H1 (cell line): Measurements from ENCODE around the gene NIPAL3. TPM values are rescaled to one million over a fixed set of nuclear protein-coding genes. Genes with fewer than 3 reads are reported as not detected.

Source experiments
- CTCF ChIA-PET: fragments of 300-600 bp; sonication (Branson Sonifier 250); formaldehyde crosslinking; loops from one replicate; lab custom pipeline; 2021; ENCODE audit not compliant: partially characterized antibody; lab: Charles Lee
- POLR2A ChIA-PET: fragments of 300-600 bp; sonication (Branson Sonifier 250); formaldehyde crosslinking; loops from one replicate; lab custom pipeline; 2021; ENCODE audit warnings: inconsistent platforms; ENCODE audit not compliant: partially characterized antibody; lab: Charles Lee
- DNase-seq, 2 experiments: peaks; one replicate each; pipeline versions ENCODE4 v3.0.0 to v3.0.0-alpha.2; 2010 to 2022; ENCODE audit warnings: low spot score in 2 of 2, low read depth in 1 of 2, mixed read lengths in 1 of 2
- FAIRE-seq: peaks from 2 replicates; lab custom pipeline; 2011; peaks lifted over from hg19 to GRCh38; lab: Jason Lieb, UNC
- H2AFZ ChIP-seq: 2 replicates; pipeline ENCODE4 v1.8.1; 2012; ENCODE audit warnings: low read length, inconsistent platforms
- H2AK5ac ChIP-seq: 2 replicates; pipeline ENCODE4 v1.6.1; 2013; ENCODE audit warnings: low read depth, low read length
- H2BK120ac ChIP-seq: replicated peaks from 2 replicates; pipeline ENCODE3; 2013; ENCODE audit warnings: low read depth, low read length, inconsistent platforms
- H2BK12ac ChIP-seq: 2 replicates; pipeline ENCODE4 v1.6.1; 2013; ENCODE audit warnings: low read depth, low read length
- H2BK15ac ChIP-seq: 2 replicates; pipeline ENCODE4 v1.6.1; 2013; ENCODE audit warnings: low read length
- H2BK20ac ChIP-seq: 2 replicates; pipeline ENCODE4 v1.6.1; 2013; ENCODE audit warnings: low read length
- H2BK5ac ChIP-seq: 2 replicates; pipeline ENCODE4 v1.6.1; 2013; ENCODE audit warnings: low read depth, low read length
- H3K14ac ChIP-seq: 2 replicates; pipeline ENCODE4 v1.6.1; 2013; ENCODE audit warnings: inconsistent platforms; ENCODE audit not compliant: insufficient read length
- H3K18ac ChIP-seq: 2 replicates; pipeline ENCODE4 v1.6.1; 2013; ENCODE audit warnings: low read length; ENCODE audit errors: extremely low read depth
- H3K23ac ChIP-seq: 2 replicates; pipeline ENCODE4 v1.6.1; 2013; ENCODE audit warnings: inconsistent platforms; ENCODE audit not compliant: insufficient read length
- H3K23me2 ChIP-seq: 2 replicates; pipeline ENCODE4 v1.6.1; 2013; ENCODE audit warnings: low read depth, low read length
- H3K27ac ChIP-seq: 2 replicates; pipeline ENCODE4 v1.6.1; 2011; ENCODE audit warnings: low read depth, low read length, inconsistent platforms
- H3K27me3 ChIP-seq, 4 experiments: replicated peaks in 1 of 4; 1 replicate in 1 of 4; 2 replicates in 3 of 4; pipeline versions ENCODE4 v1.6.1 to v1.8.1; 2011 to 2013; ENCODE audit warnings: low read length in 3 of 4, mild to moderate bottlenecking in 3 of 4, inconsistent platforms in 2 of 4, mixed read lengths in 2 of 4, moderate library complexity in 1 of 4; ENCODE audit not compliant: control insufficient read depth in 3 of 4, insufficient read depth in 3 of 4; ENCODE audit errors: extremely low read depth in 1 of 4
- H3K36me3 ChIP-seq, 4 experiments: 2 replicates each; pipeline versions ENCODE4 v1.6.1 to v1.8.1; 2011 to 2013; ENCODE audit warnings: mild to moderate bottlenecking in 4 of 4, low read length in 3 of 4, moderate library complexity in 2 of 4, control low read depth in 1 of 4, inconsistent platforms in 1 of 4; ENCODE audit not compliant: insufficient read depth in 4 of 4, control insufficient read depth in 2 of 4
- H3K4ac ChIP-seq: replicated peaks from 2 replicates; pipeline ENCODE3; 2013; ENCODE audit warnings: low read length, low read depth, mixed read lengths, inconsistent platforms; ENCODE audit not compliant: insufficient read length
- H3K4me1 ChIP-seq, 4 experiments: replicated peaks in 1 of 4; 1 replicate in 1 of 4; 2 replicates in 3 of 4; pipeline versions ENCODE4 v1.6.1 to v1.8.1; 2011 to 2013; ENCODE audit warnings: low read length in 3 of 4, inconsistent platforms in 2 of 4, mixed read lengths in 1 of 4; ENCODE audit not compliant: insufficient read depth in 4 of 4, control insufficient read depth in 3 of 4
- H3K4me2 ChIP-seq, 2 experiments: 2 replicates each; pipeline versions ENCODE4 v1.6.1 to v1.8.1; 2011 to 2013; ENCODE audit warnings: low read depth in 2 of 2, low read length in 2 of 2, control low read depth in 1 of 2, inconsistent platforms in 1 of 2, mild to moderate bottlenecking in 1 of 2; ENCODE audit not compliant: insufficient read depth in 1 of 2
- H3K4me3 ChIP-seq, 4 experiments: fragments of 200-600, 300-600 bp in 1 of 4; sonication (generic), shearing (Covaris generic), sonication (Bioruptor Twin) in 1 of 4; 2 replicates each; pipeline versions ENCODE4 v1.5.1 to v1.8.1; 2011 to 2016; ENCODE audit warnings: low read length in 4 of 4, low read depth in 3 of 4, control low read depth in 2 of 4, inconsistent platforms in 2 of 4, mild to moderate bottlenecking in 2 of 4, mixed read lengths in 1 of 4, moderate library complexity in 1 of 4; ENCODE audit not compliant: insufficient read depth in 2 of 4; ENCODE audit errors: extremely low read depth in 1 of 4
- H3K56ac ChIP-seq: replicated peaks from 2 replicates; pipeline ENCODE3; 2013; ENCODE audit warnings: low read depth, mild to moderate bottlenecking, mixed read lengths, low read length, inconsistent platforms; ENCODE audit not compliant: insufficient read length
- H3K79me1 ChIP-seq: 2 replicates; pipeline ENCODE4 v1.6.1; 2013; ENCODE audit warnings: low read depth, low read length, control low read depth
- H3K79me2 ChIP-seq, 2 experiments: 2 replicates each; pipeline versions ENCODE4 v1.6.1 to v1.8.1; 2012 to 2013; ENCODE audit warnings: low read length in 2 of 2, mild to moderate bottlenecking in 2 of 2, inconsistent platforms in 1 of 2; ENCODE audit not compliant: insufficient read depth in 2 of 2, control insufficient read depth in 1 of 2
- H3K9ac ChIP-seq, 4 experiments: replicated peaks in 1 of 4; 1 replicate in 1 of 4; 2 replicates in 3 of 4; pipeline versions ENCODE4 v1.6.1 to v1.8.1; 2011 to 2013; ENCODE audit warnings: low read depth in 3 of 4, low read length in 3 of 4, control low read depth in 2 of 4, mild to moderate bottlenecking in 2 of 4, moderate library complexity in 2 of 4, inconsistent platforms in 1 of 4; ENCODE audit errors: extremely low read depth in 1 of 4
- H3K9me3 ChIP-seq, 2 experiments: 2 replicates each; pipeline versions ENCODE4 v1.6.1 to v1.8.1; 2012 to 2013; ENCODE audit warnings: mild to moderate bottlenecking in 2 of 2, moderate library complexity in 2 of 2, control low read depth in 1 of 2, inconsistent platforms in 1 of 2, low read depth in 1 of 2, low read length in 1 of 2, mixed read lengths in 1 of 2; ENCODE audit not compliant: insufficient read depth in 2 of 2
- H4K20me1 ChIP-seq, 2 experiments: replicated peaks in 1 of 2; 2 replicates each; pipeline versions ENCODE3 to v1.8.1; 2011 to 2013; ENCODE audit warnings: inconsistent platforms in 2 of 2, low read length in 2 of 2, mild to moderate bottlenecking in 1 of 2; ENCODE audit not compliant: insufficient read depth in 2 of 2, control insufficient read depth in 1 of 2
- H4K5ac ChIP-seq: 2 replicates; pipeline ENCODE4 v1.6.1; 2013; ENCODE audit warnings: low read length, low read depth, mixed read lengths, inconsistent platforms; ENCODE audit not compliant: insufficient read length
- H4K8ac ChIP-seq: 2 replicates; pipeline ENCODE4 v1.8.0; 2013; ENCODE audit warnings: mild to moderate bottlenecking, moderate library complexity, low read length, inconsistent platforms; ENCODE audit not compliant: insufficient read depth; ENCODE audit errors: extremely low read depth
- H4K91ac ChIP-seq: replicated peaks from 2 replicates; pipeline ENCODE3; 2013; ENCODE audit warnings: low read length, mixed read lengths, inconsistent platforms; ENCODE audit not compliant: insufficient read length
- MAFK ChIP-seq: IDR thresholded peaks from 2 replicates; pipeline ENCODE4 v1.6.1; 2012; ENCODE audit warnings: low read depth, mild to moderate bottlenecking, improper control_type of control experiment, low read length
- MAX ChIP-seq: IDR thresholded peaks from 2 replicates; pipeline ENCODE4 v1.6.1; 2012; ENCODE audit warnings: inconsistent platforms
- NANOG ChIP-seq: IDR thresholded peaks from 2 replicates; pipeline ENCODE4 v1.6.1; 2011; ENCODE audit warnings: low read length, low read depth, mild to moderate bottlenecking, inconsistent platforms; ENCODE audit not compliant: insufficient read depth, poor library complexity, severe bottlenecking
- PHF8 ChIP-seq: fragments of 200-600 bp; sonication (generic); conservative IDR thresholded peaks from 2 replicates; pipeline ENCODE4 v1.7.1; 2012; ENCODE audit warnings: low read depth, mild to moderate bottlenecking, inconsistent platforms, low read length, moderate library complexity
- POLR2A ChIP-seq, 2 experiments: IDR thresholded peaks; 1 replicate in 1 of 2; 2 replicates in 1 of 2; pipeline ENCODE4 v1.6.1; 2011; ENCODE audit warnings: low read depth in 2 of 2, low read length in 2 of 2, mild to moderate bottlenecking in 2 of 2; ENCODE audit errors: control extremely low read depth in 1 of 2
- POU5F1 ChIP-seq: IDR thresholded peaks from 2 replicates; pipeline ENCODE4 v1.6.1; 2011; ENCODE audit warnings: low read depth, mild to moderate bottlenecking, low read length, moderate library complexity
- RAD21 ChIP-seq, 2 experiments: IDR thresholded peaks in 1 of 2; conservative IDR thresholded peaks in 1 of 2; 2 replicates each; pipeline ENCODE4 v1.6.1; 2011; ENCODE audit warnings: low read depth in 2 of 2, low read length in 2 of 2, improper control_type of control experiment in 1 of 2, inconsistent platforms in 1 of 2, mild to moderate bottlenecking in 1 of 2, moderate library complexity in 1 of 2
- RNF2 ChIP-seq: fragments of 200-900, 300-1000 bp; sonication (generic); IDR thresholded peaks from 2 replicates; pipeline ENCODE4 v1.7.1; 2016; ENCODE audit warnings: borderline replicate concordance, low read depth, mild to moderate bottlenecking, antibody characterized with exemption, low read length; ENCODE audit not compliant: poor library complexity, severe bottlenecking; ENCODE audit errors: missing control alignments
- SIN3A ChIP-seq, 2 experiments: IDR thresholded peaks in 1 of 2; conservative IDR thresholded peaks in 1 of 2; 2 replicates each; pipeline ENCODE4 v1.6.1; 2011 to 2012; ENCODE audit warnings: low read length in 2 of 2, improper control_type of control experiment in 1 of 2, low read depth in 1 of 2, mild to moderate bottlenecking in 1 of 2
- SP1 ChIP-seq: IDR thresholded peaks from 2 replicates; pipeline ENCODE4 v1.6.1; 2011; ENCODE audit warnings: low read depth, low read length
- SP4 ChIP-seq: IDR thresholded peaks from 2 replicates; pipeline ENCODE4 v1.6.1; 2012; ENCODE audit warnings: low read length, inconsistent platforms
- WGBS, 2 experiments: shearing (Covaris generic) in 1 of 2; methylation state at CpG; one replicate each; pipeline versions ENCODE4 v1.1.6 to v1.1.7; 2013 to 2015; ENCODE audit warnings: low lambda C conversion rate in 2 of 2, mixed read lengths in 2 of 2, inconsistent platforms in 1 of 2, low coverage in 1 of 2, missing lambda C conversion rate in 1 of 2; ENCODE audit not compliant: insufficient replicate concordance in 2 of 2, insufficient coverage in 1 of 2, insufficient read length in 1 of 2; ENCODE audit errors: extremely low coverage in 1 of 2, missing lambda C conversion rate in 1 of 2; 5-methylcytosine and 5-hydroxymethylcytosine counted together
- polyA plus RNA-seq, 7 experiments: library from polyadenylated mRNA; depleted of rRNA in 3 of 7; stranded (reverse) in 5 of 7; unstranded in 2 of 7; fragments of >200 nt in 5 of 7; fragments of 200-250 nt in 2 of 7; gene quantifications; 1 replicate in 5 of 7; 2 replicates in 1 of 7; 4 replicates in 1 of 7; pipeline versions ENCODE4 v1.2.1 to v1.2.3, GENCODE V29; 2011 to 2013; ENCODE audit warnings: missing spikeins in 2 of 7, mixed read lengths in 2 of 7
- total RNA-seq: library from RNA; stranded (reverse); fragmentation: NEBNext Ultra II Directional; extraction: Animal tissue kit (Norgen Biotek cat#: 25700); gene quantifications from 2 replicates; pipeline ENCODE4 v1.2.1, GENCODE V29; 2021

The NIPAL3 gene
- total and polyA plus RNA-seq, 2 of the 8 experiments (the other 6 are each of a cell fraction or from before 2014, with no cell fraction given): 8.8 to 11.0 TPM

DNA sequence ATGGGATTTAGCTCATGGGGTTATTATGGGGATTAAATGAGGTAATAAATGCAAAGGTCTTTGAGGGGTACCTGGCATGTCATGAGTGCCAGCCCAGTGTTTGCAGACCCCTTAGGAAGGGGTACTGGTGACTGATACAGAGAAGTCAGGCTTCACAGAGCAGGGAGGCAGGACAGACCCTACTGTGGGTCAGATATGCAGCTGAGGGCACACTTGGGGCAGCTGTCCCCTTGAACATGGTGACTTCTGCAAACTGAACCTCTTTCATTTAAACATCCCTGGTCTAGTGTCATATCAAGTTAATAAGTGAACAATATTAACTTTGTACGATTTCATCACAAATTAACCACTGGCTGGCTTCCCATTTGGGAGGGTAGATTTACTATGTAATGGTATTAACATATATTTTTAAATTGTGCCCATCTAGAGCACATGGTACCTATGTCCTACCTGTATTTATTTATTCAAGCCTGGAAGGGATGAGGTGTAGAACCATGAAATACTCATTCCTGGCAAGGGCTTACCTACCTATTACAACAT is 27.9 kb upstream of the NIPAL3 start:
- no peak overlapping the region for H3K9ac ChIP-seq
- no peak overlapping the region for H4K8ac ChIP-seq
- no peak overlapping the region for H3K23ac ChIP-seq
- DNase-seq (peak in 1 of 2 experiments; percentile 17), FAIRE-seq (no peak)
- no peak overlapping the region for H2BK5ac ChIP-seq
- no peak overlapping the region for H4K5ac ChIP-seq
- H2BK12ac ChIP-seq: no peak overlapping the region
- no peaks in the 10 kb centered on the region for H3K9me3 ChIP-seq
- no peaks in the 10 kb centered on the region; a peak in 2 of 7 replicates for H3K4me1 ChIP-seq
- H3K23me2 ChIP-seq: no peaks in the 10 kb centered on the region
- H3K18ac ChIP-seq: no peak overlapping the region
- H3K27ac ChIP-seq: no peak overlapping the region
- no peak overlapping the region for H3K4ac ChIP-seq
- no peak overlapping the region for H4K91ac ChIP-seq
- no peak overlapping the region for H3K4me3 ChIP-seq
- H3K4me2 ChIP-seq: no peak overlapping the region
- no peaks in the 10 kb centered on the region for H4K20me1 ChIP-seq
- H3K79me1 ChIP-seq: no peaks in the 10 kb centered on the region
- 90% methylated on average over 1 of the region's 1 CpG; no CpG with 5 or more reads in 1 of the 2 experiments for WGBS, 2 experiments
- no peak overlapping the region for H2AFZ ChIP-seq
- H3K56ac ChIP-seq: no peak overlapping the region
- no peaks in the 10 kb centered on the region for H3K79me2 ChIP-seq
- no peak overlapping the region for H2BK20ac ChIP-seq
- H2BK15ac ChIP-seq: no peak overlapping the region
- no peak overlapping the region for H2AK5ac ChIP-seq
- H3K27me3 ChIP-seq: no peaks in the 10 kb centered on the region
- H3K14ac ChIP-seq: no peak overlapping the region
- CTCF ChIA-PET: interaction anchor here (0.6 to 9.8 kb wide), 15 partner anchors 12 to 316 kb away, joined by 3 to 233 read pairs (median 4); no protein-coding TSS in a partner anchor
- TF ChIP-seq SP4 (no peak), MAFK (no peak), SIN3A (conservative IDR thresholded peaks at IDR 0.05 in 1 of 2, IDR thresholded peaks at IDR 0.05 in 1 of 2; ENCODE audit: low read depth in 1 of 2, low read length in 2 of 2) (no peak), POLR2A (IDR thresholded peaks at IDR 0.05; ENCODE audit: control extremely low read depth in 1 of 2, low read depth in 2 of 2, low read length in 2 of 2) (no peak), PHF8 (no peak), POU5F1 (no peak), SP1 (no peak), NANOG (no peak), RNF2 (no peak), RAD21 (IDR thresholded peaks at IDR 0.05 in 1 of 2, conservative IDR thresholded peaks at IDR 0.05 in 1 of 2; ENCODE audit: low read depth in 2 of 2, low read length in 2 of 2) (no peak), MAX (no peak)
- TF ChIP-seq, all 59 proteins: peak for 0
- Histone ChIP-seq H2BK120ac (no peak overlapping the region), H3K36me3 (no peaks in the 10 kb centered on the region; a peak in 1 of 8 replicates)
- POLR2A ChIA-PET: interaction anchor here (1.1 kb wide), 1 partner anchor 238 kb away, joined by 4 read pairs; no protein-coding TSS in a partner anchor
